ENCODE measurements around the gene FRAS1.
"Not testable (repeated sequence)": the region's sequence is repeated elsewhere in the genome, so short reads cannot be mapped to it uniquely, and the experiment has no call there.

Gene FRAS1

DNA sequence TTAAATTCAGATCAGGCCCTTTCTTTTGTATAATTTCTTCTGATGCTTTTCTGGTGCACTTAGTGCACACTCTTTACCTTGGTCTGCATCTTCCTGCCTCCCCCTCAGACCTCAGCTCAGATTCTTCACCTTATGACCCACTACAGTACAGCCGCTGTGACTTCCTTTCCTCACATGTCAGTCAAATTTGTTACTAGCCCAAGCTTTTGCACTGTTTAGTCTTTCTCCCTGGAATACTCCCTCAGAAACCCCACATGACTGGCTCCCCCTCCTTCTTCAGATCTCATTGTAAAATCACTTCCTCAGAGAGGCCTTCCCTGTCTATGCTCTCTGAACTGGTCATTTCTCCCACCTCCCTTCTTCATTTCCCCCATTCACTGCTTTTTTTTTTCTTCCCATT lies 132.9 kb downstream of the FRAS1 start:
- H3K27me3 Mint-ChIP-seq: no peaks in the 10 kb centered on the region

DNA sequence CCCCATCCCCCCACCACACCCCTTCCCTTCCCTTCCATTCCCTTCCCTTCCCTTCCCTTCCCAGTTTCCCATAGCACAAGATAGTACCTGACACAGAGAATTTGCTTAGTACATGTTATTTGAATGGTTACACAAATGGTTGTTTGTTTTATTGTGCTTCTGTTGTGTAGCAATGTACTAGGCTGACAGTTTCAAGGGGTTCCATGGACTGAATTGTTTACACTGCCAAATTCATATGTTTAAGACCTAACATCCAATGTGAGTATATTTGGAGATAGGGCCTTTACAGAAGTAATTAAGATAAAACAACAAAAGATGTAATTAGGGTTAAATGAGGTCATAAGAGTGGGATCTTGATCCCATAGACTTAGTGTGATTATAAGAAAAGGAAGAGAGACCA lies 133.5 kb downstream of the FRAS1 start:
- H3K4me1 Mint-ChIP-seq: no peaks in the 10 kb centered on the region
- peaks cover 10% of the 10 kb centered on the region for H3K9me3 Mint-ChIP-seq
- H3K27ac Mint-ChIP-seq: no peak overlapping the region
- no peak overlapping the region for H3K4me3 Mint-ChIP-seq
- no peaks in the 10 kb centered on the region for H3K36me3 Mint-ChIP-seq
- H3K27me3 Mint-ChIP-seq: no peaks in the 10 kb centered on the region
- no peak for ATAC-seq

More for the DNA sequence above, 132.9 kb downstream of the FRAS1 start:
- H3K4me1 Mint-ChIP-seq: no peaks in the 10 kb centered on the region
- no peak for ATAC-seq
- no peaks in the 10 kb centered on the region for H3K36me3 Mint-ChIP-seq
- peaks cover 10% of the 10 kb centered on the region for H3K9me3 Mint-ChIP-seq
- no peak overlapping the region for H3K27ac Mint-ChIP-seq
- no peak overlapping the region for H3K4me3 Mint-ChIP-seq

DNA sequence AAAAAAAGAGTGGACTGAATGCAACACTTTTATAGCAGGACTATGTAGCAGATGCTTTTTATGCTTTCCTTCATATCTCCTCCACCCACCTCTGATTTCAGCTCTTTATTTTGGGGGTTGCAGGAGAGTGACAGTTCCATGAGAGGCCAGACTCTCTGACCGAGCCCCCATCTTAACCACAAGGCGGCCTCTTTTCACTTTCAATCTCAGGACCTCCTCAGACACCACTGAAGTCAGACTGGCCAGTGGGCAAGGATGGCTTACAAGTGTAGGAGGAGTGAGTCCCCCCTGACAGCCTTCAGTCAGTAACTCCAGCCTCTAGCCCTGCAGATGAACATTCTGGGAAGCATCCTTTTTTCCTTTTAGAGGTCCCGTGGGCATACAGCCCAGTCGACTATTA lies 140.8 kb downstream of the FRAS1 start:
- Mint-ChIP-seq H3K4me1 (no peaks in the 10 kb centered on the region), H3K36me3 (no peaks in the 10 kb centered on the region)

DNA sequence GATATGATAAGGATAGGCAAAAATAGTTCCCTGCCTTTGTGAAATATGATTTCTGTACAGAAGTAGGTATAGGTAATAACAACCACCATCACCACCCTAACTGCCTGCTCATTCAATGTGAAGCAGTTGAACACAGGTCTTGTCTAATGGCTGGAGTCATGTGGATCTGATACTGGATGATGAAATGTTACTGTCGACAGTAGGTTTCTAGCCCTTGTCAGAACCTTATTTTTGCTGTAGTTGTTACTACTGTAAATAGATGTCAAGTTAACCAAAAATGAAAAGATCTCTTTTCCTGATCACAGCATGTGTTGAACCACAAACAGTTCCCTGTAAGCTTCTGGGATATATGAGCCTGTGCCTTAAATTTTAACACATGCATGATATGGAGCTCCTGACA lies 142.9 kb downstream of the FRAS1 start:
- Mint-ChIP-seq H3K27me3 (peaks cover 22% of the 10 kb centered on the region), H3K4me3 (no peak overlapping the region), H3K36me3 (no peaks in the 10 kb centered on the region), H3K4me1 (no peaks in the 10 kb centered on the region), H3K9me3 (peaks cover 2% of the 10 kb centered on the region), H3K27ac (no peak overlapping the region)
- no peak for ATAC-seq

More for the DNA sequence above, 140.8 kb downstream of the FRAS1 start:
- Mint-ChIP-seq H3K4me3 (no peak overlapping the region), H3K27me3 (peaks cover 22% of the 10 kb centered on the region), H3K27ac (no peak overlapping the region), H3K9me3 (peaks cover 7% of the 10 kb centered on the region)
- ATAC-seq: no peak

DNA sequence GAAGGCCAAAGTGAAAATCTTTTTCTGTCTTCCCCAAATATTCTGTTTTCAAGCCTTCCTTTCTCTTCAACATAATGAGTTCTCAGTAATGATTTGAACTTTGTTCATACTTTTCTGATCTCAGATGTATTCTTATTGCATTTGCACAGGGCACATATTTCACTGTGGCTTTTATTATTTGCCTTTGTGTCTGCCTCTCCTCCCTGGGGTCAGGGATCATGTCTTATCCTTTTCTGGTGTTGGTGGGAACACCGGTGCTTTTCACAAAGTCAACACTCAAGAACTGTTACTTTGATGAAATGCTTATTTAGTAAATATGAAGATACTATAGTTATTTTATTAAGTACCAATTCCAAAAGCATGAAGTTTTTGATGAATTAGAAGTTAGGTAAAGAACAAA lies 143.8 kb downstream of the FRAS1 start:
- no peaks in the 10 kb centered on the region for H3K36me3 Mint-ChIP-seq
- H3K27ac Mint-ChIP-seq: no peak overlapping the region
- H3K9me3 Mint-ChIP-seq: no peaks in the 10 kb centered on the region
- no peak overlapping the region for H3K4me3 Mint-ChIP-seq
- H3K27me3 Mint-ChIP-seq: peaks cover 22% of the 10 kb centered on the region
- no peaks in the 10 kb centered on the region for H3K4me1 Mint-ChIP-seq
- ATAC-seq: no peak

DNA sequence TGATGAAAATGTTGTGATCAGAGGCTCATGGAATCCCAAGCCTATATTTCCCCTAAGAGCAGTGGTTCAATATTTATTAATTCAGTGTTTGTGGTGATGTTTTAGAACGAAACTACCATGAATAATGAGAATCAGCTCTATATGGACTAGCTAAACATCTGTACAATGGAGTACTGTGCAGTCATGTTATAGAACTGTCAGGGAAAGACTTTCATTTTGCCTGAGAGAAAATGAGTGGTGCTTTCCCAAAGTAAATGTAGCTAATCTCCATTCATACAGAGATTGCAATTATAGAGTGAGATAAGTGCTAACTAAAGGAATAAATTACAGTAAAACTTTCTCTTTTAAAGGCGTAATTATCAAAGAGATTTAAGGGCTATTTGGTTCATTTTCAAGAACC lies 147.1 kb downstream of the FRAS1 start:
- H3K4me1 Mint-ChIP-seq: no peaks in the 10 kb centered on the region
- no peaks in the 10 kb centered on the region for H3K36me3 Mint-ChIP-seq
- ATAC-seq: no peak
- H3K9me3 Mint-ChIP-seq: no peaks in the 10 kb centered on the region
- no peak overlapping the region for H3K27ac Mint-ChIP-seq
- no peaks in the 10 kb centered on the region for H3K27me3 Mint-ChIP-seq
- H3K4me3 Mint-ChIP-seq: no peak overlapping the region

DNA sequence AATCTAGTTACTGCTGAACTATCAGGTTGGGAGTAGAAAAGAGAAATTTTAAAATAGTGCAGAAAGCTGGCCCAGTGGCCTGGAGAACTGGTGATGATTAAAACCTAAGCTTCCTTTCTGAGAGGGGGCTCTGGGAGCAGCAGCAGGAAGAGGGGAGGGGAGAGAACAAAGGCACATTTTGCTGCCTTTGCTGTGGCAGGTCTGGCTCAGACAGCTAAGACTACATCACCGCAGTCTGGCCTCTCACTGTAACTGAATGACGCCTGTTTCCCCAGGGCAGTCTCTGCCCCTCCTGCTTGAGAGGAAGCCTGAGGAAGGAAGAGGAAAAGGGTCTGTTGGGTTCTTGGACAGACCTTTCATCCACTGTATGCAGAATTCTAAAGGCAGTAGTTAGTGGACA lies 148.5 kb downstream of the FRAS1 start:
- Mint-ChIP-seq H3K27me3 (no peaks in the 10 kb centered on the region), H3K27ac (no peak overlapping the region), H3K4me1 (no peaks in the 10 kb centered on the region), H3K9me3 (no peaks in the 10 kb centered on the region), H3K4me3 (no peak overlapping the region), H3K36me3 (no peaks in the 10 kb centered on the region)
- ATAC-seq: no peak

DNA sequence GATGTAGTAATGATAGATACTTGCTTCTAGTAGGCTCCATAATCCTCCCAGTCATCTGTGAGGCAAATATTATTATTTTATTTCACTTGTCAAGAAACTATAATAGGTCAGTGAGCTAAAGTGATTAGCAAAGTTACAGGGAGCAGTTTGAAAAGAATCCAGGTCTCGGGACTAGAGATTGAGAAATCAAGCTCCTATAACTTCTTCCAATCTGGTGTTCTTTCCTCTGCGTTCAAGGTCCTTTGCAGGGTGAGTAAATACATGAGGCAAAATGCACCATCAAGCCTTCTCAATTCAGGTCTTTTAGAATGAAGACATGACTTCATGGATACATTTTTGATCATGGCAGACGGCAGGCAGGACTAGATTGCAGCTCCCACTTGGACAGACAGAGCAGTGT lies 150.4 kb downstream of the FRAS1 start:
- H3K27ac Mint-ChIP-seq: no peak overlapping the region
- H3K4me1 Mint-ChIP-seq: no peaks in the 10 kb centered on the region
- no peak for ATAC-seq
- H3K4me3 Mint-ChIP-seq: no peak overlapping the region
- no peaks in the 10 kb centered on the region for H3K36me3 Mint-ChIP-seq
- H3K9me3 Mint-ChIP-seq: no peaks in the 10 kb centered on the region
- H3K27me3 Mint-ChIP-seq: no peaks in the 10 kb centered on the region

DNA sequence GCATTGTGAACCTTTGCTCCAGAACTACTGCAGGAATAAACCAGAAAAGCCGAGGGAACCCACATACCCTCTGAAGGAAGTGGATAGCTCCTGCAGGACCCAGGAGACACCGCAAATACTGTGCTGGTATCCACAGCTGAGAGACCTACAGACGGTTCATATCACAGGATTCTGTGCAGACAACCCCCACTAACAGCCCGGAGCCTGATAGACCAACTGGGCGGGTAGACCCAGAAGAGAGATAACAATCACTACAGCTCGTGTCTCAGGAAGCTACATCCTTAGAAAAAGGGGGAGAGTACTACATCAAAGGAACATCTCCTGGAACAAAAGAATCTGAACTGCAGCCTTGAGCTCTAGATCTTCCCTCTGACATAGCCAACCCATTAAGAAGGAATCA lies 150.8 kb downstream of the FRAS1 start:
- Mint-ChIP-seq H3K9me3 (no peaks in the 10 kb centered on the region), H3K27me3 (no peaks in the 10 kb centered on the region)

DNA sequence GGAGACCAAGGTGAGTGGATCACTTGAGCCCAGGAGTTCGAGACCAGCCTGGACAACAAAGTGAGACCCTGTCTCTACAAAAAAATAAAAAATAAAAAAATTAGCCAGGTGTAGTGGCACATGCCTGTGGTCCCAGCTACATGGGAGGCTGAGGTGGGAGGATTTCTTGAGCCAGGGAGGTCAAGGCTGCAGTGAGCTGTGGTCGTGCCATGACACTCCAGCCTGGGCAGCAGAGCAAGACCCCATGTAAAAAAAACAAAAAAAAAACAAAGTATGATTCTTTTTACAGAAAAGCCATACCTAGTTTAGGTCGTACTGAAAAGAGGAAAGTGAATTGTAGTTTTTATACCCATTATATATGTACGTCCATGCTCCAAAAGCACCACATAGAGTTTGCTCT lies 151.8 kb downstream of the FRAS1 start:
- not testable (repeated sequence) for H3K36me3 Mint-ChIP-seq, H3K4me3 Mint-ChIP-seq, H3K27me3 Mint-ChIP-seq, H3K9me3 Mint-ChIP-seq, ATAC-seq, H3K27ac Mint-ChIP-seq, H3K4me1 Mint-ChIP-seq

More for the DNA sequence above, 150.8 kb downstream of the FRAS1 start:
- no peak overlapping the region for H3K27ac Mint-ChIP-seq
- no peak for ATAC-seq
- H3K4me3 Mint-ChIP-seq: no peak overlapping the region
- no peaks in the 10 kb centered on the region for H3K36me3 Mint-ChIP-seq
- H3K4me1 Mint-ChIP-seq: no peaks in the 10 kb centered on the region

DNA sequence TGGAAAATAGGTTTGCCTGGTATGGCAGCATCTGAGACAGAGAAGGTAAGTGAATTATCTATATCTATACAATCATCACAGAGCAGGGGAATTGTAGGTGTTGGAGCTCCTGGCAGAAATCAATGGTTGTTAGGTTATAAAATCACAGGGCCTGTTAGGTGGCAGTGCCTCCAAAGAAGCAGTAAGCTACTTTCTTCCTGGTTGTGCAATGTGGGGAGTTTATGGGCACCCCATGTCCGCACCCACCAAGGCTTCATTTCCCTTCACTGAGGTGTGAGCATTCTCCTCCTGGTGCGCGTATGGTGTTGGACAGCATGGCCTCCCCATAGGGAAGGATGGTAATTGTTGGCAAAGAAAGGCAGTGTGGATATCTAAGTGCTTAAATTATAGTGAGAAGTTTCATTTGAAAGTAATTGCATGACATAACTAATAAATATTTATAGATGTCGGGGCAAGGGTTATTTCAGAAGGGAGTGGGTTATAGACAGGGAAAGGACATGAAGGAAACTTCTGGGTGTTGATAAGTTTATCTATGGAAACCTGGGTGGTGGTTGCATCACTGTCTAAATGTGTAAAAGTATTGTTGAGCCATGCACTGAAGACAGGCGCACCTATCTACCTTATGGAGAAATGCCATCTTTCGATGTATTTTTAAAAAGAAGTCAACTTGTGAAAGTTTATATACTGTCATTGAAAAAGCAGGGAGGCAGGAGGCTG lies 153.7 kb downstream of the FRAS1 start:
- Mint-ChIP-seq H3K36me3 (no peaks in the 10 kb centered on the region), H3K27me3 (no peaks in the 10 kb centered on the region), H3K4me3 (no peak overlapping the region), H3K4me1 (no peaks in the 10 kb centered on the region), H3K27ac (no peak overlapping the region), H3K9me3 (no peaks in the 10 kb centered on the region)
- ATAC-seq: no peak

DNA sequence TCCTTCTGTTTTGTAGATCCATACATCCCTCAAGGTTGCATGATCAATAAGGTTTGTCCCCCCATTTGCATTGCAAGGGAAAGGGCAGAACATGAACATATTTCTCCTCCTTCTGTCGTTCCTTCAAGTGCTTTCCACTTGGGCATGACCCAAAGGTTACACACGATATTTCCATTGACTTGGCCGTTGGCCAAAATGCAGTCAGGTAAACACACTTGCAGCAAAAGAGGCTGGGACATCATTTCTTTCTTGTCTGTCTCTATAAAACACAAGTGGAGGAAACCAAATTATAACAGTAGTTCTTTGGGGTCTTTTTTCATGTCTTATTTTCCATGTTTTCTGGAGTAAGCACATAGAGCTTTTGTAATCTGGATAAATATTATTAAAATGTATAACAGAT lies 156.1 kb downstream of the FRAS1 start:
- no peaks in the 10 kb centered on the region for H3K27me3 Mint-ChIP-seq
- no peaks in the 10 kb centered on the region for H3K36me3 Mint-ChIP-seq
- no peak for ATAC-seq
- no peak overlapping the region for H3K4me3 Mint-ChIP-seq
- no peaks in the 10 kb centered on the region for H3K9me3 Mint-ChIP-seq
- no peaks in the 10 kb centered on the region for H3K4me1 Mint-ChIP-seq
- no peak overlapping the region for H3K27ac Mint-ChIP-seq

DNA sequence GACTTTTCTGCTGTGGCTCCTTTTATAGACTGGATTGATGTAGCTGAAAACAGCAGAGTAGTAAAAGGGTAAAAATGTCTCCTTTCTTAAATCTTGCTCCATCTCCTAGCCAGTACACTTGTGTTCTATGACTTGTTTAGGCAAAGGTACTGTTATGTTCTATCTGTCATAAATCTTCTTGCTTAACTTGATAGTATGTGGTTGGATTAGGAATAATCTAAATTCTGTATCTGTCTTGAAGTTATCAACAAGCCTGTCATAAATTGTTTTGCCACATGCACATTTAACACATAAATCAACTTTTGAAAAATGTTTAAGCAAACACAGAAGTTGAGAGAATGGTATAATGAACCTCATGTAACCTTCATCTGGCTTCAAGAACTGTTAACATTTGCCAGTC lies 157.0 kb downstream of the FRAS1 start:
- no peak overlapping the region for H3K4me3 Mint-ChIP-seq
- H3K9me3 Mint-ChIP-seq: no peaks in the 10 kb centered on the region

DNA sequence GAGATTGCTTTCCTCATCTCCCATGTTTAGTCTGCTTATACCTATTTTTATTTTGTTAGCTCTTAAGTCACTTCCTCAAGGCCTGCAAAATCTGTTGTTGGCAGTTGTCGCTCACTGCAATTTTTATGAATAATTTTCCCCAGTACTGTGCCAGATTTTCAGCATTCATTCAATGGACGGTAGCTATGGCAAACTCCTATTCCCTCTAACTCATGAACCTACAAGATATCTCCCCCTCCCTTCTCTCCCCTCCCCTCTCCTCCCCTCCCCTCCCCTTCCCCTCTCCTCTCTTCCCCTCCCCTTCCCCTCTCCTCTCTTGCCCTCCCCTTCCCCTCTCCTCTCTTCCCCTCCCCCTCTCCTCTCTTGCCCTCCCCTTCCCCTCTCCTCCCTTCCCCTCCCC lies 160.4 kb downstream of the FRAS1 start:
- Mint-ChIP-seq H3K36me3 (no peaks in the 10 kb centered on the region), H3K4me3 (no peak overlapping the region), H3K4me1 (no peaks in the 10 kb centered on the region), H3K9me3 (no peaks in the 10 kb centered on the region), H3K27me3 (no peaks in the 10 kb centered on the region), H3K27ac (no peak overlapping the region)
- ATAC-seq: no peak

More for the DNA sequence above, 157.0 kb downstream of the FRAS1 start:
- H3K4me1 Mint-ChIP-seq: no peaks in the 10 kb centered on the region
- H3K27ac Mint-ChIP-seq: no peak overlapping the region
- H3K36me3 Mint-ChIP-seq: no peaks in the 10 kb centered on the region
- H3K27me3 Mint-ChIP-seq: no peaks in the 10 kb centered on the region
- ATAC-seq: no peak

DNA sequence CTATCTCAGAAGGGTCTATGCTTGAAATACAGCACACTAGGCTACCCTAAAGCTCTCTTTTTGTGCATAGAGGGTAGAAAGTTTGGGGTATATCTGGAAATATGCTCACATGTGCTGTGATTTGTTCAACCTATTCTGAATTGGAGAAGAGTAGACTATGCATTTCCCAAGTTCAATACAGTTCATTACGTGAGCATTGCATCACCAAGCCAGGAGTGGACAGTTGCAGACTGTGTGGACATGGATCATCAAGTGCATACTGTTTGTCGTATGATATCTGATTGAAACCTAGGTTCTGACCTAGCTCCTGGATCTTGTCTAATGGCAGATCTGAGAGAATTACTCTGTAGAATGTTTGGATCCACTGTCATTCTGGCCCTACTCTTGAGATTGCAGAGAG lies 161.1 kb downstream of the FRAS1 start:
- Mint-ChIP-seq H3K4me1 (no peaks in the 10 kb centered on the region), H3K27me3 (no peaks in the 10 kb centered on the region), H3K4me3 (no peak overlapping the region), H3K36me3 (no peaks in the 10 kb centered on the region), H3K9me3 (no peaks in the 10 kb centered on the region), H3K27ac (no peak overlapping the region)
- no peak for ATAC-seq

DNA sequence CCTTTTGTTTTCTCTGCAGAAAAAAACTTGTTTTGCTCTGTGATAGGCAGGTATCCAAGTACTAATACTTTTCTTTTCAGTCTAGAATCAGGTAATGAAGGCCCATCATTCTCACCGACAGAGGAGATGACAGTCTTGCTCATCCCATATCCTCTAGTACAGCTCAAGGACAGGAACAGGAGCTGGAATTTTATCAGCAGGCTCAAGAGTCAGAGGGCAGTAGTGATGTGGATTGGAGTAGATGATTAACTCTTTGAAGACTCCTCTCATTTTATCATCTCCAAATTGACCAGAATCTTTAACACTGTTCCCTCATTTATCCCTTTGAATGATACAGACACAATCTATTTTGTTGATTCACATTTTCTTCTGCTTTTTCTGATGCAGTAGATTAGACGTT lies 162.7 kb downstream of the FRAS1 start:
- H3K4me3 Mint-ChIP-seq: no peak overlapping the region
- no peaks in the 10 kb centered on the region for H3K27me3 Mint-ChIP-seq
- H3K36me3 Mint-ChIP-seq: no peaks in the 10 kb centered on the region
- no peaks in the 10 kb centered on the region for H3K4me1 Mint-ChIP-seq
- H3K9me3 Mint-ChIP-seq: no peaks in the 10 kb centered on the region
- no peak overlapping the region for H3K27ac Mint-ChIP-seq
- ATAC-seq: no peak

DNA sequence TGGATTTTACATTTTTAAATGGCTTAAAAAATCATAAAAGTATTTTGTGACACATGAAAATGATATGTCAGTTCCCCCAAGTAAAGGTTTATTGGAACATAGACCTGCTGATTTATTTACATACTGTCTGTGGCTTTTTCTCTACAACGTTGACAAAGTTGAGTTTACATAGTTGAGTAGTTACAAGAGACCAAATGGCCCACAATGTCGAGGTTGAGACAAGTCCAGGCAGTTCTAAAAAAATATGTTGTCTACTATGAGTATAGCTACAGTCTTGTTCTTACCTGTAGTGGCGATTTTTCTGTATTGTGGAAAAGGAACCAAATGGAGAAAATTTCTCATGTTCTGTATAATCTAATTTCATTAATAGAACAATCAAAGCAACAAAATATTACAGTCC lies 163.2 kb downstream of the FRAS1 start:
- no peak for ATAC-seq
- Mint-ChIP-seq H3K27ac (no peak overlapping the region), H3K4me1 (no peaks in the 10 kb centered on the region), H3K36me3 (no peaks in the 10 kb centered on the region), H3K9me3 (no peaks in the 10 kb centered on the region), H3K27me3 (no peaks in the 10 kb centered on the region), H3K4me3 (no peak overlapping the region)

All from stimulated activated memory B cell treated with anti-CD40 and anti-IgM and Interleukin-4, amounts not matched to agents 10 μg/mL and 1 μg/mL and 100 μg/mL, for 72 hours (primary cell).